ENCODE data around the gene CTSW.

Gene CTSW

GRCh38 chr11:65862941-65863888, 16.4 kb upstream of the CTSW start:
- TF ChIP-seq CTCF (IDR thresholded peaks at IDR 0.05), result no peak

GRCh38 chr11:65863889-65864705, 15.5 kb upstream of the CTSW start:
- no peak for TF ChIP-seq CTCF (IDR thresholded peaks at IDR 0.05)

DNA sequence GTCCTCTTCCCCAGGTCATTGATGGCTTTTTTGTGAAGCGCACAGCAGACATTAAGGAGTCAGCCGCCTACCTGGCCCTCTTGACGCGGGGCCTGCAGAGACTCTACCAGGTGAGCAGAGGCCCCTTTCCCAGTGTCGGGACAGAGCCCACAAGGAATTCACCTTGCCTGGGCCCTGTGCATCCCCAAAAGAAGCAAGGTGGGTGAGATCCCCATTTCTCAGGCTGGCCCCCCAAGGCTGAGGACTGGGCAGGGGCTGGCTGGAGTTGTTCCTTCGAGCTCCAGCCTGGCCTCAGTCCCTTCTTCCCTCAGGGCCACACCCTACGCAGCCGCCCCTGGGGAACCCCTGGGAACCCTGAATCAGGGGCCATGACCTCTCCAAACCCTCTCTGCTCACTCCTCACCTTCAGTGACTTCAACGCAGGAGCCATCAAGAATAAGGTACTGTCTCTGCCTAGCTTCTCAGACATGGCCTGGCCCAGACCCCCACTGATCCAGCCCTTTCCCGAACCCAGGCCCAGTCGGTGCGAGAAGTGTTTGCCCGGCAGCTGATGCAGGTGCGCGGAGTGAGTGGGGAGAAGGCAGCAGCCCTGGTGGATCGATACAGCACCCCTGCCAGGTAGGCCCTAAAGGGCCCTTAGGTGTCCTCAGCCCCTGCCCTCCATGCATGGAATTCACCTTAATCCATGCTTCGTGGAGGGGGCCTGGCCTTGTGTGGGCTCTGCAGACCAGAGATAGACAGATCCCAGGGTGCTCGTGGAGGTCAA, 14.7 kb upstream of the CTSW start:
- TF ChIP-seq CTCF (IDR thresholded peaks at IDR 0.05), result no peak

DNA sequence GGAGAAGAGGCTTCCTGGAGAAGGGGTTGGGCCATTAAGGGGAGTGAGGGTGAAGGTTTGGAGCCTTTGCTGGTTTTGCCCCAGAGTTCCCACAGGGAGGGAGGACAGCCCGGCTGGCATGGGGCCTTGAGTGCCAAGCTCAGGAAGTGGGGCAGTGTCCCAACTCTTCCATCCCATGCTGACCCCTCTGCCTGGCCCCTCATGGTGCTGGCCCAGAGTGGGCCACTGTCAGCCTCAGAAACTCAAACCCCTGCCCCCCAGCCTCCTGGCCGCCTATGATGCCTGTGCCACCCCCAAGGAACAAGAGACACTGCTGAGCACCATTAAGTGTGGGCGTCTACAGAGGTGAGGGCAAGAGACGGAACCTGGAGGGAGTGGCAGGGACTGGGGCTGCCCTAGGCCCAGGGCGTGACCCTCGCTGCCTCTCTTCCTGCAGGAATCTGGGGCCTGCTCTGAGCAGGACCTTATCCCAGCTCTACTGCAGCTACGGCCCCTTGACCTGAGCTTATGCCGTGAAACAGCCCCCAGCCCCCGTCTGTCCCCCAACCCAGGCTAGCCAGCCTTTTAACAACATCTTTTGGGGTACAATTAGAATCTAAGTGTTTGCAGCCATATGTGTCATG, 14.0 kb upstream of the CTSW start:
- no peak for TF ChIP-seq CTCF (IDR thresholded peaks at IDR 0.05)

DNA sequence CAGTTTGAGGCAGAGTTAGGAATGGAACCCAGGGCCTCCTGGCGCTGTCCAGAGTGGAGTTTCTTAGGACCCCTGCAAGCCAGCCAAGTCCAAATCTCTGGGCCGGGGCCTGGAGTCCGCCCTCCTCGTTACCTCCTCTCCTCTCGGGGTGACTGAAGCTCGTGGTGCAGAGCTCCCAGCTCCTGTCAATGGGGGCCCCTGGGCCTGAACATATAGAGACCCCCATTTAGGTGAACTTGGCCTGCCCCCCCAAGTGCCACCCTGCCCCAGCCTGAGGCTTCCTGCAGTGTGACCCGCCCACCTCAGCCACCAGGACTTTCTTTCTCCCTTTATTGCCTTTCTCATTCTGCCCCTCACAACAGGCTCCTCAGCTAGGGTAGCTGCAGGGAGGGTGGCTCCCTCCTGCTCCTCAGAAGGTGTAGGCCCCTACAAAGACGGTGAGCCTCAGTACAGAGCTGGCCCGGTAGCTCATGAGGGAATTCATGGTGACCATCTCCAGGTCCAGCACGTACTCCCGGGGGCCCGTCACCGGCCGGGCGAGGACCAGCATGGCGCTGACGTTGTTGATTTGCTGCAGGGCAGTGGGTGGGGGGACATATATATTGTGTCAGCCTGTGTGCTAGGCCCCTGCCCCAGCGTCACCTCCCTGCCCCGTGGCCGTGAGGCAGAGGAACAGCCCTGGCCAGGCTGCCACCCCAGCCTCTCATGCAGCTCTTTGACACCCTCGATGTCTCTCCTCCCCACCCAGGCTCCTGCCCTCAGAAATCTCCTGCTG, 12.9 kb upstream of the CTSW start:
- no peak for TF ChIP-seq CTCF (IDR thresholded peaks at IDR 0.05)

DNA sequence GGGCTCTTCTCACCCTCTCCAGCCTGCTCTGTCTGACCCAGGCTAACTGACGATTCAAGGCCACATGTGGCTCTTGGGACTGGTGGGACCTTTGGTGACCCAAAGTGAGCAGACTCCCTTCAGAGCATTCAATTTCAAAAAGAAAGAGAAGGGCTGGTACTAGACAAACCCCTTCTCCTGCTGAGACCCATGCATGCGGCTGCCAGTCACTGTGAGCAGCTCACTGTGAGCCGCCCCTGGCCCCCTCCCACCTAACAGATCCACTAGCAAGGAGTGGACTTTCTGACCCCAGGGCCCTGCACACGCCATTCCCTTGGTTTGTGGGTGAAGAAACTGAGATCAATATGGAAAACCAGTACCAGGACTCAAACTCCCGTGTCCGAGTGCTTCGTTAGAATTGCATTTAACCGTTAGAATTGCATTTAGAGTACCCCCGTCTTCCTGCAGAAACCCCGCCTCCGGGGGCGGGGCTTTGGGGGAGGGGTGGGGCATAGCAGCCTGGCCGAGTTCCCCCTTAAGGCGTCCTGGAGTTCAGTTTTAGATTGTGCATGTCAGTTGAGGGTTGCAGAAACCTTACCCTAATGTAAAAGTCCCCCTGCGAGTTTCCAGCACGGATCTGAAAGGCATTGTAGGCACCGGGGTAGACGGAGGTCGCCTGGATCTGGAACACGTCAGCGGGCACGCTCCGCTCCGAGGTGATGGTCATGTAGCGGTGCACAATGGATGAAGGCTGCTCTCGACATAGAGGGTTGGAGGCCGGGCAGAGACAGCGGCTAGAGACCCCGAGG, 12.2 kb upstream of the CTSW start:
- no peak for TF ChIP-seq CTCF (IDR thresholded peaks at IDR 0.05)
